HG03097 (cell line): Measurements from ENCODE around the gene ATP6V0C.
"Not testable (repeated sequence)": the region's sequence is repeated elsewhere in the genome, so short reads cannot be mapped to it uniquely, and the experiment has no call there.

ENCODE experiments used
- ATAC-seq: cut with Tn5 transposase; IDR thresholded peaks from one replicate; pipeline ENCODE4 v1.9.1; 2021; ENCODE audit not compliant: unreplicated experiment, low FRiP score

ATP6V0C gene

GRCh38 chr16:2527071-2527783 is 13.5 kb downstream of the ATP6V0C start:
- ATAC-seq: no peak

GRCh38 chr16:2527784-2528100 is 14.0 kb downstream of the ATP6V0C start:
- no peak for ATAC-seq

- no peak for ATAC-seq
These were observed 14.7 kb downstream of the ATP6V0C start for GRCh38 chr16:2528161-2529060.

GRCh38 chr16:2529061-2529931 is 15.5 kb downstream of the ATP6V0C start:
- ATAC-seq: no peak

DNA sequence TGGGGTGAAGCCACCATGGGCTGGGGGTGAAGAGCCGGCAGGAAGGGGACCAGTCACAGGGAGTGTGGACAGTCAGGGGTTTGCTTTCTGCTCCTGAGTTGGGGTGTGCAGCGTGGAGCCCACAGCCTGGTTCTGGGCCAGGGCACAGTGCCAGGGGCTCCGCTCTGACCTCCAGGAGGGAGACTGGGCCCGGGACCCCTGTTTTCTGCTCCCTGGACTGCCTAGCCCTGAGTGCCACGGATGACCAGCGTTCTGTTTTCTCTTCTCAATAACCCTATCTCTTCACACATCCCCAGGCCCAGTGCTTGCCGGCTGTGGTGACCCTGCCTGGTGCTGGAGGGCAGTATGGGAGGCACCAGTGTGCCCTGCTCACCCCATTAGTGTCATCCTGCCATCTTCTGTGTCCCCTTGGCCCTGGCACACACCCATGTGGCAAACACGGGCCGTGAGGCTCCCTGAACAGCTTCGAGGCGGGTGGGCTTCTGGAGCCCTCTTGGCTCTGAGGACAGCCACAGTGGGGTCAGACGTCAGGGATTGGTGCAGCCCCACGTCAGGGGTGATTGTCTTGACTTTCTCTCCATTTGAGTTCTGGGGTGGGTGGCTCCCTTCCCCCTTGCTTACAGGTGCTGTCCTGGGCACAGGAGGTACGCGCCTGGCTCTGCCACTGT is 16.3 kb downstream of the ATP6V0C start:
- ATAC-seq: no peak

DNA sequence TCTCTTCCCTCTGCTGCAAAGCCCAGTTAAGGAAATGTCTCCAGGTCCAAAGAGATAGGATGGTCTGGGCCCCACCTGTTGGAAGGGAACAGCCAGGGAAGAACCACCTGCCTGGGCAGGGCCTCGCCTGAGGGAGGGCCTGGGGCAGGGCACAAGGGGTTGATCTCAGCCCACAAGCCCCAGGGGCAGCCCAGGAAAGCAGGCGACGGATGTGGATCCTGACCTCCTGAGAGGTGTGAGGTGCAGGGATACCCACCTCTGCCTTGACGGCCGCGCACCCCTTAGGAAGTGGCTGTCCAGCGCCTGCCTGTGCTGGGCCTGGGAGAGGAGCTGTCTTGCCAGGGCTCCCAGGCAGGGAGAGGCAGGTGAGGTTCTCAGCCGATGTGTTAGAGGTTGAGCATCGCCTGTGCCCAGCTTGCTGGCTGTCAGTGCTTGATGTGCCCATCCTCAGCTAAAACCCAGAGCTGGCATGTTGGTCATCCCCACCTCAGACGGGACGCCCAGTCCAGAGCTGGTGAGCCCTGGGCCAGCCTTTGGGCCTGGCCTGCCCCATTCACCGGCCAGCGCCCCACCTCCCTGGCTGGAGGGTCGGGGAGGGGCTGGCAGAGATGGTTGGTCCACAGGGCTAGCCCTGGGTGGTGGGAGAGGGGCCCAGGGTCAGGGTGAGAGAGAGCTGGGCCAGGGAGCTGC is 17.0 kb downstream of the ATP6V0C start:
- ATAC-seq: no peak

DNA sequence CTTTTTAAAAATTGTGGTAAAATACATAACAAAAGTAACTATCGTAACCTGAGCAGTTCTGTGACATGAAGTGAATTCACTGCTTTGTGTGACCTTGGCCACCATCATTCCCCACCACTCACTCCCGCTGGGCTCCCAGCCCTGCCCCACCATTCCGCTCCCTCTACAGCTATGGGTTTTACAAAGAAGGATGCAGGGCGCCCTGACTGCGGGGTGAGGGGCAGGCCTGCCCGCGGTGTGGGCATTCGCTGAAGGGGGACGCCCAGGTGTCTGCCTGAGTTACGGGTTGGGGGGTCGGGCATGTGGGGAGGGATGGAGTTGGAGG is 17.6 kb downstream of the ATP6V0C start, which contains the start of gene CEMP1:
Gene CEMP1 (minus strand): TSS at position 38 of the 325 bp plus-strand sequence. CDS start 335 bp downstream, outside the sequence.
- no peak for ATAC-seq

DNA sequence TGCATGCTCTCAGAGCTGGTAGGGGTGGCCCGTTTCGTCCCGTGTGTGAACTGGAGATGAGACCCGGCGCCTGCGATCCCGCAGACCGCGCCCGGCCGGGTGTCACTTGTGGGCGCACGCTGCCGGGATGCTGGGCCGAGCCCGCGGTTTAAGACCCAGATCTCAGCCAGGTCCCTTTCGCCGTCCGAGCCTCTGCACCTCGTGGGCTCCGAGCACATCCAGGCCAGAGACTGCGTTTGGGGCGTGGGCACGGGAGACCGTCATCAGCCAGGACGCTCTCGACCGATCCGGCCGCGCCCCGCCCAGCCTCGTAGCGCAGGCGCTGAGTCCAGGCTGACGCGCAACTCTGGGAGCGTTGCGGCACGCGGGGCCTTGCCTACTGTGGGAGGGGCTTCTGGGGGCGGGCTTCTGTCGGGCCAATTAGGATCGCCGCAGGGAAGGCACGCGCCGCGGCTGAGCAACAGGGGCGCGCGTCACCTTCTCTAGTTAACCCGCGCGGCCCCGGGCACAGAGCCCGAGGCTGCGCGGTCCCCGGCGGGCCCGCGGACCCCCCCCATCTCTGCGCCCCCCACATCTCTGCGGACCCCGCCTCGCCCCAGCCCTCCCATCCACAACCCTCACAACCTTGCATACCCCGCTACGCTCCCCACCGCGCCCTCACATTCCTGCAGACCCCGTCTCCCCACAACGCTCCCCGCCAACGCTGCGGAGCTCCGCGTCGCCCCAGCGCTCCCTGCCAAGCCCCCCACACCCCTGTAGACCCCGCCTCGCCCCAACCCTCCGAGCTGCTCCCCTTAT is 18.1 kb downstream of the ATP6V0C start:
- peak; percentile 69 for ATAC-seq

DNA sequence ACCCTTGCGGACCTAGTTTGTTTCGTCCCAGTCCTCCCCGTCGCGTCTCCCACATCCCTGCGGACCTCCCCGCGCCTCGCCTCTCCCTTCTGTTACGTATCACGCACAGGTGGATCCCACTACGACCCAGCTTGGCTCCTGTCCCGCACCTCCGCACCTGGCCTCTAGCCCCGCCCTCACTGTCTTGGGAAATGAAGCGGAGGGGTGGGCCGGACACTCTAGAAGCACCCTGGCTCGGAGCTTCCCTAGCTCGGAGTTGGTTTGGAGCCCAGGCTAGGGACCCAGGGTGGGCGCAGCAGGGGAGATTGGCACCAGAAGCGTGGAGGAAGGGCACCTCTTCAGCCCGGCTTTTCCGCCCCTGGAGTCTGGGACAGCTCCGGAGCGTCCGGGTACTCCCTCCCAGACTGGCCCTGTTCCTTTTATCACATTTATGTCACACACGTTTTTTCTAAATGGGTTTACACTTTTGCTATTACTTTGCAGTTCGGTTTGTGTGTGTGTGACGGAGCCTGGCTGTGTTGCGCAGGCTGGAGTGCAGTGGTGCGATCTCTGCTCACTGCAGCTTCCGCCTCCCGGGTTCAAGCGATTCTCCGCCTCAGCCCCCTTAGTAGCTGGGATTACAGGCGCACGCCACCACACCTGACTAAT is 18.9 kb downstream of the ATP6V0C start:
- ATAC-seq: no peak

- ATAC-seq: not testable (repeated sequence)
These were observed 19.5 kb downstream of the ATP6V0C start for GRCh38 chr16:2533142-2533755.

DNA sequence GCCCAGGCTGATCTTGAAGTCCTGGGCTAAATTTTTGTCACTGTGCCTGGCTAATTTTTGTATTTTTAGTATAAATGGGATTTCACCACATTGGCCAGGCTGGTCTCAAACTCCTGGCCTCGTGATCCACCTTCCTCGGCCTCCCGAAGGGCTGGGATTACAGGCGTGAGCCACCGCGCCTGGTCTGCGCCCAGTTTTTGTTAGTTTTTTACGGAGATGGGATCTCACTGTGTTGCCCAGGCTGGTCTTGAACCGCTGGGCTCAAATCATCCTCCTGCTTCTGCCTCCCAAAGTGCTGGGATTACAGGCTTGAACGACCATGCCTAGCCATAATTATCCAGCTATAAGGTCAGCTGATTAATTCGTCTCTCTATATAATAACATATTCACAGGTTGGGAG is 20.2 kb downstream of the ATP6V0C start:
- no peak for ATAC-seq

- ATAC-seq: not testable (repeated sequence)
These were observed 20.6 kb downstream of the ATP6V0C start for GRCh38 chr16:2534335-2534734.

DNA sequence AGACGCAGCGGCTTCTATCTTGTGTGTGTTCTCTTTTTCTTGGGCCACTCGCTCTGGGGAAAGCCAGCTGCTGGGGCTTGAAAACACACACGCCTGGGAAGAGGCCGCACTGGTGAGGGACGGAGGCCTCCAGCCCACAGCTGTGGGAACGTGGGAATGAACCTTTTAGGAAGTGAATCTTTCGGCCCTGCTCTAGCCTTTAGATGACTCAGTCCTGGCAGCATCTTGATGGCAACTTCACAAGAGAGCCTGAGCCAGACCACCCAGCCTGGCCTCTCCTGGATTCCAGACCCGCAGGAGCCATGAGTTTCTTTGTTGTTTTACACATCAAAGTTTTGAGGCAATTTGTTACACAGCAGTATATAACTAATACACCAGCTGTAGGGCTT is 21.9 kb downstream of the ATP6V0C start:
- ATAC-seq: no peak

- peak; percentile 82 for ATAC-seq
These were observed 24.0 kb downstream of the ATP6V0C start, which contains the start of gene PDPK1 for GRCh38 chr16:2537451-2538379. PDPK1 (plus strand) TSS chr16:2538021; CDS start chr16:2538113, 92 bp downstream.

GRCh38 chr16:2539192-2539844 is 25.6 kb downstream of the ATP6V0C start:
- ATAC-seq: not testable (repeated sequence)

- not testable (repeated sequence) for ATAC-seq
These were observed 26.2 kb downstream of the ATP6V0C start for GRCh38 chr16:2539845-2540458.
